NCI-H1436 (cell line): Measurements from ENCODE around the gene SMAD7.
A peak's percentile ranks its signal among the peaks of the same experiment; 100 is the strongest.

Source experiments
- DNase-seq: peaks from one replicate; lab custom pipeline; 2025; lab: John Stamatoyannopoulos, UW

The SMAD7 gene

GRCh38 chr18:48929941-48930713 lies 20.6 kb downstream of the SMAD7 start:
- DNase-seq, result no peak

DNA sequence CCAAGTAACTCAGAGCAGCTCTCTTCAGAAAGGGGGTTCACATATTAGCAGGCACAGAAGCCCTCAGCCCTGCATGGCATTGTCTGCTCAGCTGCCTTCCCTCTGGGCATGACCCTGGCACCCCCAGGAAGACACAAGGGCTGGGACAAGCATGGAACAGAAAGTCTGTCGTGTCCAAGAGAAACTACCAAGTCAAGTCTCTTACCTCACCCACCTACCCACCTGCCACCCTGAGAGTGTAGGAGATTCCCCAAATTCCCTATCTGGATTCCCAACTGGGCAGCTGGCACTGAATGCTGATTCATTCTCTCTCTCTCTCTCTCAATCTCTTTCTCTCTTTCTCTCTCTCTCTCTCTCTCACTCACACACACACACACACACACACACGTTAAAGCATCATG lies 21.6 kb downstream of the SMAD7 start:
- no peak for DNase-seq

DNA sequence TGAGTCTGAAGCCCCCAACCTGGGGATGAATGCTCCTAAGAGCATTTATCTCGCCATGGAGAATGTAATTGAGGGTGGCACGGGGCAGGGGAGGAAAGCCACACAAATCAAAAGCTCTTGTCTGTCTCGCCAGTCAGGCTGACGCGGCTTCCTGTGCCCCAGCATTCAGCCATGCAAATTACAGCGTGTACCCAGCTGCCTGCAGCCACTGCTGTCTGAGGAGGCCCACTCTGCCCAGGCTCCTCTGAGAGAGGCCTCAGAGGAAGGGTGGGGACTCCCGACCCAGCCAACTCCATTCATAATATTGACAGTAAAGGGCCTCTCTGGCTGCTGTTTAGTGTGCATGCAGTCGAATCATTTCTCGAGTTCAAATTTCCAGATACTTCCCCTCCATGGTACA lies 22.0 kb downstream of the SMAD7 start:
- DNase-seq, result peak; percentile 80

GRCh38 chr18:48927286-48928080 lies 23.3 kb downstream of the SMAD7 start:
- no peak for DNase-seq

- no peak for DNase-seq
Observed at GRCh38 chr18:48926420-48926857, 24.3 kb downstream of the SMAD7 start.

GRCh38 chr18:48925491-48925780 lies 25.3 kb downstream of the SMAD7 start:
- no peak for DNase-seq

- no peak for DNase-seq
Observed at GRCh38 chr18:48924630-48925490, 25.9 kb downstream of the SMAD7 start.

DNA sequence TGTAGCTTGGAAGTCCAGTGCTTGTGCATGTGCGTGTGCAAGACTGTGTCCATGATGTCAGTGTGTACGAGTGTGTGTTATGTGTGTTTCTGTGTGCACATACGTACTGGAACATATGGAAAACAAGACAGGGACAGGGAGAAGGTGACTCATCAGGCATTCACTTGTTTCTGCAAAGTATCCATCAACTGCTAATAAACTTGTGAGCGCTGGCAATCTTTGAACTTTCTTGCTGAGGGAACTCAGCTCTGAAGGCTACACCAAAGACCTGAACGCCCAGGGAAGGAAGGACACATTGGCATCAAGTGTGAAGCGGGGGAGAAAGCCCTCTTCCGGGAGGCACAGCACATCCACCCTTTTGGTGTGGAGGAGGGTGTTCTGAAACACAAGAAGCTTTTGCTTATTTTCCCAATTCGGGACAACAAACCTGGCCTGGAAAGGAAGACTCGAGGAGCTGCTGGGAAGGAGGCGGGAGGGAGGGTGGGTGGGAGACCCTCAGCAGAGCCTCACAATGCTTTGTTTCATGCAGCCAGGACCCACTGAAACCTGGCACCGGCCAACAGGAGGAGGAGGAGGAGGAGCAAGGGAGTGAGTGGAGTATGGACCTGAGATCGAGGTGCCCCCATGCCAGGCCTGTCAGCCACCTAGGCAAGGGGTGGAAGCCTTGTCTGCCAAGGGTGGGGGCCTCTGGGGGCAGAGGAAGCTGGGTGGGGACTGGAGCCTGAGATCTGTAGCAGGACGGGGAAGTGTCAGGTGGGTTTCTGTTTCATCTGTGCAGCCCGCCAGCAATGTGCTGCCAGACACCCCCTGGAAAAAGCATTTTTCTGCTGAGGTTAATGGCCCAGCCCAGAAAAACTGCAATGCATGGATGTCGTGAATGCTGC lies 26.8 kb downstream of the SMAD7 start:
- no peak for DNase-seq

DNA sequence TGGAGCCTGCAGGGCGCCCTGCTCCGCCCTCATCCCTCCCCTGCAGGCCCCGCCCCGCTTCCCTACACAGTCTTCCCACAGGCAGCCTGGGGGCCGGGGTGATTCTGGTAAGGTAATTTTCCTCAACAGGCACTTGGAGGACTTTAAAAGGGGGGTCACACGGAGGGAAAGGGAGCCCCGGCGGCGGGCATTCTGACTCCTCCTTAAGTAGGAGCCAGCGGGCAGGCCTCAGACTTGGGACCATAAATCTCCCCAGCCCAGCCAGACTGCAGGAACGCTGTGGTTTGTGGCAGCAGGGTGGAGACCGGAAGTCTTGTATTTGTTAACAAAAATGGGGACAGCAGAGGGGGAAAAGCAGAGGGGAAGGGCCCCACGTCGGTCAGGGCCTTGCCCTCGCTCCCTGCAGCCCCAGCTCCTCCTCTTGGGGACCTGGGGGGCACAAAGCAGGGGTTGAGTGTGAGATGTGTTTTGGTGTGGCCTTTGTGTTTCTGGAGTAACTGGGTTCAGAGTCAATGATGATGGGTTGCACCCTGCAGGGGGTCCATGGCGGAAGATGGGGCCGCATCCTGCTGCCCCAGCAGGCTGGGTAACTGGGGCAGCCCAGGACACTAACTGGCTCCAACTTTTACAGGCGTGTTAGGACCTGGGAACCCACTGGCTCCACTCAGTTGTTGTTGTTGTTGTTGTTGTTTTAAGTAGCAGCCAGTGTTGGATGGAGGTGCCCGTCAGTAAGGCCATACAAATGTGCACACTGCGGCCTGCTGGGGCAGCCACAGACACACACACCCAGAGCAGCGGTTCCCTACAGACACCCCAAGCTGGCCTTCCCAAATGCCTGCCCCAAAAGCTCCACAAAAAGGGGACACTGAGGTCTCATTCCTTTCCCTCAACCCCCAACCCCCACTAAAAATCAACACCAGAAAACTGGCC lies 27.7 kb downstream of the SMAD7 start:
- peak; percentile 37 for DNase-seq

DNA sequence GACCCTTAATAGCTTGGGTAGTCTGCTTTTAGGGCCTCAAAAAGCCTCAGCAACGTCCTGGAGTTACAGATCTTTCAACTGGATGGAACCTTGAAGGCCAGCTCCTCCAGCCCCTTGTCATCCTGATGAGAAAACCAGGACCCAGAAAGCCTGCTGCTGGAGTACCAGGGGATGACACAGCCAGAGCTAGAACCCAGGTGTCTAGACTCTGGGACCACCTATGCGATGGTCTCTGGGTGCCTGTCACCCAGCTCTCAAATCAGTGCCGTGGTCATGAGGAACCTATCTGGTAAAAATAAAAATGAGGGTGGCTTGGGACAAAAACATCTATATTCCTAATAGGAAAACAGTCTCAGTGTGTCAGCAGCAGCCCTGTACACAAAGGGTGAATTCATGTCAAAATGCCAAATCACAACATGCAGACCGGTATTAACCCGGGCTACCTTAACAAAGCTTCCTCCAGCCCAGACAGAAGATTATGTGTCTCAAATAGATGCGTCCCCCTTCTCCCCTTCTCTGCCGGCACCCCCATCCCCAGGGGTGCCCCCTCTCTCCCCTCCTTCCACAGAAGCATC lies 28.5 kb downstream of the SMAD7 start:
- no peak for DNase-seq

DNA sequence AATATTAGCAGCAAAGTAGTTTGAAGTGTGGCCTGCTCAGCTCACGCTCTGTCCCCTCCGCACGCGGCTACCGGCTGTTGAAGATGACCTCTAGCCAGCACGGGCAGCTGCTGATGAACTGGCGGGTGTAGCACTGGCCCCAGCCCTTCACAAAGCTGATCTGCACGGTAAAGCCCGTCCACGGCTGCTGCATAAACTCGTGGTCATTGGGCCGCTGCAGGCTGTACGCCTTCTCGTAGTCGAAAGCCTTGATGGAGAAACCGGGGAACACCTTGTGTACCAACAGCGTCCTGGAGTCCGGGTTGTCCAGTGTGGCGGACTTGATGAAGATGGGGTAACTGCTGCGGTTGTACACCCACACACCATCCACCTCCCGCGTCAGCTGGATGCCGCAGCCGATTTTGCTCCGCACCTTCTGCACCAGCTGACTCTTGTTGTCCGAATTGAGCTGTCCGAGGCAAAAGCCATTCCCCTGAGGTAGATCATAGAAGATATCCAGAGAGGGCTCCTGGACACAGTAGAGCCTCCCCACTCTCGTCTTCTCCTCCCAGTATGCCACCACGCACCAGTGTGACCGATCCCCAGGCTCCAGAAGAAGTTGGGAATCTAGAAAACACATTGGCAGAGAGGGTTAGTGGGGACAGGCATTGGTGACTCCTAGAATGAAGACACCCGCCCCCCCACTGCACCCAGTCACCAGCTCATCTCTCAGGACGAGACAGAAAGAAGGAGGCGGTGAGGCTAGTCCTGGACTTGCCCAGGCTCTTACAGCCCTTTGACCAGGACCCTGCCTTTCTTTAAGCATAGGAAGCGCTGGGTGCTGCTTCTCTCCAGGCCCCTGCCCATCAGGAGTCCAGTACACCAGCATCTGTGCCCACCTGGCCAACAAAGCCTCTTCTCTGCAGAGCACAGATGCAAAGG lies 29.2 kb downstream of the SMAD7 start:
- no peak for DNase-seq

DNA sequence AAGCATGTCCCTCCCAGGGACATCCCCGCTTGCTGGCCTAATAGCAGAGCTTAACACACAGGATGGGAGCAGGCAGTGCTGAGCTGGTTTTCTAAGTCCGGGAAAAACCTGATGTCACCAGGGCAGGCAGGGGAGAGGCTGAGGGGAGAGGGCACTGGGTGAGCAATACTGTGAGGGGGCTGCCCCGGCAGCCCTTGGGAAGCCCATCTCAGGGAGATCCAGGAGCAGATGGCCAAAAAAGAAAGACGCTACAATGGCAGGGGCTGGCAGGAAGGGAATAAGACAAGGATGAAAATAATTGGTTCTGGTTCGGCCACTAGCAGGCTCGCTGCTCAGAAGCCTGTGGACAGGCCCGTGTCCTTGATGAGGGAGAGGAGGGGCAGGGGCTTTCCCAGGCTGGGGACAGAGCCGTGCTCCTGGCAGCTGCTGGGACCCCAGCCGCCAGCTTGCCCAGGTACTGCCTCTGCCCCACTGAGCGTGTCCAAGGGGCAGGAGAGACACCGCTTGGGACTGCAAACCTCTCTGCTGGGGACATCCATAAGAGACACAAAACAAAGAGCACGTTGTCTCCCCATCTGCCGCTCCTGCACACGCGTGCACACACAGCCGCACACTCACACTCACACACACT lies 30.2 kb downstream of the SMAD7 start:
- no peak for DNase-seq

DNA sequence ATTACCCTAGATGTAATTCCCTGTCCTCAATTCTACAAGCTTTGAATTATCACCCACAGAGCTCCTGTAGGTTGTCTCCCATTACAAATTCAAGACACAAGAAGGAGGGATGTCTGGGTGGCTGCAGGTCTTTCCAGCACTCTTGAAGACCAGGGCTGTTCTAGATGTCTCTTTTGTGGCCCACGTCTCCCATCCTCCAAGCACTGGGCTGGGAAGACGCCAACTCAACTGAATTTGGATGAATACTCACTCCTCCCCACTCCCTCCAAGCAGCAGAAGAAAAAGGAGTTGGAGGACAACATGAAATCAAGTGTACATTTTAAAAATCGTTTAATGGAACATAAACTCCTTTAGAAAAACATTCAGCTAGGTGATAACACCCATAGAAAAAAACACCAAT lies 31.2 kb downstream of the SMAD7 start:
- no peak for DNase-seq

DNA sequence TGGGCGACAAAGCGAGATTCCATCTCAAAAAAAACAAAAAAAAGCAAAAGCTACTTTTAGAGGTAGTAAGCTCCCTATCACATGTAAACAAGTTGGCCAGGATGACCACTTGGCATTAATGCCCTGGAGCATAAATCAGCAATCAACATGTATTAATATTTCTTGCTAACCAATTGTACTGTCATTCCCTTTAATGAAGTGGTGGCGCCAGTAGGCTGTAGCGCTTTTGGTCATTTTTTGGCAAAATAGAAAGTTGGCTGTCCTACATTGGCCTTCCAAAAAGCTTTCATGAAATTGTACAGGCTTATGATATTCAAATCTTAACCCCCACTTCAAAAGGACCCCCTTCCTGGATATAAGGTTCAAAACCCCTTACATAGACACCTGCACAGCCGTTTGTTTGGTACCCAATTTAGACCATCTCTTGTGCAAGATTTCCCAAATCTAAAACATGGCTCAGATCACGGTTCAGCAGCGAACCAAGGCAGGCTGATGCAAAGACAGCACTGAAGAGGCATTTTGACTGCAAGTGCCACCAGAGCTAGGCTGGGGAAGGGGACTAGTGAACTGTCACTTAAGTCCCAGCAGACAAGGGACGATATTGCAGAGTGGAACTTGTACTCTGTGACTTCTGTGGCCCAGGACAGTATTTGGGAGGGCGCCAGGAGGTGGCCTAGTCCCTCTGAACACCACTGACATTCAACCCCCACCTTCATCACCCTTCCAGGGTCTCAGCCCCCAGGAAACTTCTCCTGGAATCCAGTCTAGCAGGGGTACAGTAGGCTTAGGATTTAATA lies 31.9 kb downstream of the SMAD7 start:
- DNase-seq, result no peak

DNA sequence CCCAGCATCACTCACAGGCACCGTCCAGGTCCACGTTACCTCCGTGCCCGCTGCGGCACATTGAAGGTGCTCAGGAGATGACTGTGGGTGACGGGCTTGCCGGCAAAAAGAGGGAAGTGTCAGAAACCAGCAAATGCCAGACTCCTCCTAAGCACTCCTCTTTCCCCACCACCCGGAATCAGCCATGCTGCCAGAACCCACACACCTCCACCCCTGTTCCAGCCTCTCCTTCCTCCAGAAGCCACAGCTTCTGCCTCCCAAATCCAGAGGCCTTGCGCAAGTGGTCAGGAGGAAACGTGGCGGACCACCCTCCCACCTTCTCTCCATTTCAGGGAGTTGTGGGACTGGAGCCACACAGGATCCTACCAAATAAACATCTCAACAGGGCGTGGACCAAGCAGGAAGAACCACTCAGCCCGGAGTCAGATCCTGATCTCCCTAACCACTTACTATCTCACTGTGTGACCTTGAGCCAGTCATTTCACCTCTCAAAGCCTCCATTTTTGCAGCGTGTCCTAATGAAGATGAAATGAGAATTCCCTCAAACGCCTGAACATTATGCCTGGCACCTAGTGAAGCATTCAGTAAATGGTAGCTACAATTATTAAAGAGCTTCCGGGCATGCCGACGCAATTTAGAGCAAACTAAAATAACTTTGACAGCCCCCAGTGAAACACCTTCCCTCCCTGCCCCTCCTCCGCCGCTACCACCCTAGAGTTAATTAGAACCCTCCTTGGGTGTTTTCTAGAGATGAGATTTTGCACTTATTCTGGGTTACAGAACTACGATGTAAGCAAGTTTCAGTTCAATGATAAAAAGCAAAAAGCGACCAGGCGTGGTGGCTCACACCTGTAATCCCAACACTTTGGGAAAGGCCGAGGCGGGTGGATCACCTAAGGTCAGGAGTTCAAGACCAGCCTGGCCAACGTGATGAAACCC lies 32.9 kb downstream of the SMAD7 start:
- DNase-seq, result no peak

DNA sequence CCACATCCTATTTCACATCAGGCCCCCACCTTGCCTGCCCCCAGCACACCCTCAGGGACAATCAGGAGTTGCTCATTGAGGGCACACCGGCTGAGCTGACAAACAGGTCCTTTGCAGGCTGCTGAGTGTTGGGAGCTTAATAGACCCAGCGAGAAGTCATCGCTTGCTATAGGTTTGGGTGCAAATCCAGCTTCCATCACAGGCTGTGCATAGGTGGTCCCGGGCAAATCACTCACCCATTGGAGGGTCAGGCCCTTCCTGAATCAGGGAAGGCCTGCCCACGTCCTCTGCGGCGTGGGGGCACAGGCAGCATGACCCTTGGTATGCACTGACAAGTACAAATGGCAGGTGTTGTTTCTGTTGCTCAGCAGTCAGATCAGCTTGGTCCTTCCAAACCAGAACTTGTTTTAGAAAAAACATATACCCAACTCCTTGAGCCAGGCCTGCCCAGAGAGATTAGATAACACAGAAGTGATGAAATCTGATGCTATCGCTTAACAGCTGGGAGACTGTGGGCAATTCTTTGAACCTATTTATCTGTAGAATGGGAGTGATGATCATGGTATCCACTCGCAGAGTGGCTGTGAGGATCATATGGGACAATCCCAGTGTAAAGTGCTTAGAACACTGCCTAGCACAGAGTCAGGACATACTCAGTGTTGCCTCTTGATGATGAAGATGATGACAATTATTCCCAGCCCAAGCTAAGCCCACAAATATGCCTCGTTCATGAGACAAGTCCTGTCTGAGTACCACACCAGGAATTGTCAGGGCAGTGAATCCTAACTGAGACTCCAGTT lies 34.9 kb downstream of the SMAD7 start:
- DNase-seq, result no peak
